Testis (tissue), 2 donors: ENCODE results near the gene POFUT1.

Experiments used
- CTCF ChIP-seq, 3 experiments: fragments of 450-650 bp in 2 of 3; fragments of 200-600 bp in 1 of 3; sonication (generic) in 1 of 3; IDR thresholded peaks; one replicate each; pipeline ENCODE4 v1.5.1; 2016 to 2019; ENCODE audit warnings: antibody characterized with exemption in 3 of 3, mild to moderate bottlenecking in 2 of 3, moderate library complexity in 1 of 3
- POLR2A ChIP-seq: fragments of 450-650 bp; IDR thresholded peaks from one replicate; pipeline ENCODE4 v1.6.1; 2017; ENCODE audit warnings: antibody characterized with exemption, mild to moderate bottlenecking, moderate library complexity

GRCh38 chr20:32227744-32228688, 20.3 kb downstream of the POFUT1 start:
- TF ChIP-seq POLR2A (no peak), CTCF (IDR thresholded peaks at IDR 0.05) (no peak)
